Ramos (cell line): Measurements from ENCODE around the gene RPN2.

Experiments used
- in situ Hi-C: fragments of 300-500 bp; cut with MboI; formaldehyde crosslinking; loops from one replicate; pipeline ENCODE4 v1.14.3; 2022; ENCODE audit warnings: low sequenced_read_pairs; ENCODE audit not compliant: unreplicated experiment

The RPN2 gene

GRCh38 chr20:37209193-37209592, 30.1 kb downstream of the RPN2 start:
- in situ Hi-C loops, result no loop called here

GRCh38 chr20:37209661-37210314, 30.7 kb downstream of the RPN2 start:
- in situ Hi-C loops, result no loop called here

GRCh38 chr20:37218441-37218840, 39.3 kb downstream of the RPN2 start:
- in situ Hi-C loops, result no loop called here

GRCh38 chr20:37218976-37219375, 39.8 kb downstream of the RPN2 start:
- in situ Hi-C loops, result no loop called here

GRCh38 chr20:37219751-37220668, 40.9 kb downstream of the RPN2 start:
- in situ Hi-C loops, result no loop called here

GRCh38 chr20:37220731-37221130, 41.6 kb downstream of the RPN2 start:
- in situ Hi-C loops, result no loop called here

- in situ Hi-C loops, result no loop called here
Measured at GRCh38 chr20:37222086-37222485, 43.0 kb downstream of the RPN2 start.

GRCh38 chr20:37223053-37223452, 43.9 kb downstream of the RPN2 start:
- in situ Hi-C loops, result no loop called here

- in situ Hi-C loops, result no loop called here
Measured at GRCh38 chr20:37225146-37225545, 46.0 kb downstream of the RPN2 start.

- in situ Hi-C loops, result no loop called here
Measured at GRCh38 chr20:37226889-37227288, 47.8 kb downstream of the RPN2 start.

GRCh38 chr20:37228082-37228481, 49.0 kb downstream of the RPN2 start:
- in situ Hi-C loops, result no loop called here

GRCh38 chr20:37228656-37229055, 49.5 kb downstream of the RPN2 start:
- in situ Hi-C loops, result no loop called here

- in situ Hi-C loops, result no loop called here
Measured at GRCh38 chr20:37229357-37229756, 50.2 kb downstream of the RPN2 start.

- in situ Hi-C loops, result no loop called here
Measured at GRCh38 chr20:37230200-37230599, 51.1 kb downstream of the RPN2 start.

- in situ Hi-C loops, result no loop called here
Measured at GRCh38 chr20:37231947-37232630, 53.0 kb downstream of the RPN2 start.

- in situ Hi-C loops, result no loop called here
Measured at GRCh38 chr20:37233548-37234253, 54.6 kb downstream of the RPN2 start.

- in situ Hi-C loops, result no loop called here
Measured at GRCh38 chr20:37234254-37234581, 55.1 kb downstream of the RPN2 start.

GRCh38 chr20:37235065-37235464, 55.9 kb downstream of the RPN2 start:
- in situ Hi-C loops, result no loop called here

GRCh38 chr20:37236462-37236861, 57.3 kb downstream of the RPN2 start:
- in situ Hi-C loops, result no loop called here

- in situ Hi-C loops, result no loop called here
Measured at GRCh38 chr20:37237656-37238055, 58.5 kb downstream of the RPN2 start.

GRCh38 chr20:37238426-37238825, 59.3 kb downstream of the RPN2 start:
- in situ Hi-C loops, result no loop called here
